Measurements from ENCODE around the gene PSAPL1.

DNA sequence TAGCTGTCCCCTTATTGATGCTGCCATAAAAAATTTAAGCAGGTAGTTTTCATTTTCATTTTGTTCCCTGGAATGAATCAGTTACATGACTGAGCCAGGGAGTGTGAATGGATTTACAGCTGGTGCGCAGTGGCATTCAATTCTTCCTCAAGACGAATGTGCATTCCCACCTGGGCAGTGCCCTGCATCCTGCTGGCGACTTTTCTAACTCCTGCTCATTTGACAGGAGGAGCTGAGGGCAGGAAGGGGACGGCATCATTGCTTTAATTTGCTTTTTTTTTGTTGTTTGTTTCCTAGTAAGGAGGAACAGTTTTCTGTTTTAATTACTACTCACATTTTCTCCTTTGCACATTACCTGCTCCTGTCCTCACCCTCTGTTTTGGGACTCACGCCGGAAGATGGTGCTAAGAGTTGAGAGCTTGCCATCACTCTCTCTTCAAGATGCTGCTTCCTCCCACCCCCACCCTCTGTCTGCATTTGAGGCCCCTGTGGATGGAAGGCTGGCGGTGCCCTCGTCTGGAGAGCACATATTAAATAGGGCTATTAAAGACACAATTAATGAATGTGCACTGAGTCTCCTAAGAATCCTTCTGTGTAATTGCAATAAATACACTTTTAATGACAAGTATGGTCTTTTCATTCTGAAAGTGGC is 35.8 kb downstream of the PSAPL1 start:
- TF ChIP-seq POLR2AphosphoS5 (IDR thresholded peaks at IDR 0.05): no peak
- TF ChIP-seq, protein P1, sequence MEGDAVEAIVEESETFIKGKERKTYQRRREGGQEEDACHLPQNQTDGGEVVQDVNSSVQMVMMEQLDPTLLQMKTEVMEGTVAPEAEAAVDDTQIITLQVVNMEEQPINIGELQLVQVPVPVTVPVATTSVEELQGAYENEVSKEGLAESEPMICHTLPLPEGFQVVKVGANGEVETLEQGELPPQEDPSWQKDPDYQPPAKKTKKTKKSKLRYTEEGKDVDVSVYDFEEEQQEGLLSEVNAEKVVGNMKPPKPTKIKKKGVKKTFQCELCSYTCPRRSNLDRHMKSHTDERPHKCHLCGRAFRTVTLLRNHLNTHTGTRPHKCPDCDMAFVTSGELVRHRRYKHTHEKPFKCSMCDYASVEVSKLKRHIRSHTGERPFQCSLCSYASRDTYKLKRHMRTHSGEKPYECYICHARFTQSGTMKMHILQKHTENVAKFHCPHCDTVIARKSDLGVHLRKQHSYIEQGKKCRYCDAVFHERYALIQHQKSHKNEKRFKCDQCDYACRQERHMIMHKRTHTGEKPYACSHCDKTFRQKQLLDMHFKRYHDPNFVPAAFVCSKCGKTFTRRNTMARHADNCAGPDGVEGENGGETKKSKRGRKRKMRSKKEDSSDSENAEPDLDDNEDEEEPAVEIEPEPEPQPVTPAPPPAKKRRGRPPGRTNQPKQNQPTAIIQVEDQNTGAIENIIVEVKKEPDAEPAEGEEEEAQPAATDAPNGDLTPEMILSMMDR (IDR thresholded peaks at IDR 0.05): no peak
